HEK293 (cell line): Measurements from ENCODE around the gene DDX20.

ENCODE experiments used
- YY1 ChIP-seq: fragments of 450-650 bp; formaldehyde crosslinking; IDR thresholded peaks from 2 replicates; pipeline ENCODE4 v1.5.1; 2018; ENCODE audit warnings: missing biosample characterization, missing genetic modification characterization
- ZNF335 ChIP-seq: fragments of 450-650 bp; formaldehyde crosslinking; conservative IDR thresholded peaks from 2 replicates; pipeline ENCODE4 v1.5.1; 2016; ENCODE audit warnings: missing biosample characterization, missing genetic modification characterization
- ZNF423 ChIP-seq: fragments of 450-650 bp; formaldehyde crosslinking; IDR thresholded peaks from 2 replicates; pipeline ENCODE4 v1.5.1; 2016; ENCODE audit warnings: missing biosample characterization, missing genetic modification characterization
- TF ChIP-seq, protein P1 (sequence below): fragments of 450-650 bp; formaldehyde crosslinking; IDR thresholded peaks from 2 replicates; pipeline ENCODE4 v1.5.1; 2016; ENCODE audit warnings: missing biosample characterization, missing genetic modification characterization

- TF ChIP-seq YY1 (tag by site-specific recombination) = no peak
- TF ChIP-seq, protein P1, sequence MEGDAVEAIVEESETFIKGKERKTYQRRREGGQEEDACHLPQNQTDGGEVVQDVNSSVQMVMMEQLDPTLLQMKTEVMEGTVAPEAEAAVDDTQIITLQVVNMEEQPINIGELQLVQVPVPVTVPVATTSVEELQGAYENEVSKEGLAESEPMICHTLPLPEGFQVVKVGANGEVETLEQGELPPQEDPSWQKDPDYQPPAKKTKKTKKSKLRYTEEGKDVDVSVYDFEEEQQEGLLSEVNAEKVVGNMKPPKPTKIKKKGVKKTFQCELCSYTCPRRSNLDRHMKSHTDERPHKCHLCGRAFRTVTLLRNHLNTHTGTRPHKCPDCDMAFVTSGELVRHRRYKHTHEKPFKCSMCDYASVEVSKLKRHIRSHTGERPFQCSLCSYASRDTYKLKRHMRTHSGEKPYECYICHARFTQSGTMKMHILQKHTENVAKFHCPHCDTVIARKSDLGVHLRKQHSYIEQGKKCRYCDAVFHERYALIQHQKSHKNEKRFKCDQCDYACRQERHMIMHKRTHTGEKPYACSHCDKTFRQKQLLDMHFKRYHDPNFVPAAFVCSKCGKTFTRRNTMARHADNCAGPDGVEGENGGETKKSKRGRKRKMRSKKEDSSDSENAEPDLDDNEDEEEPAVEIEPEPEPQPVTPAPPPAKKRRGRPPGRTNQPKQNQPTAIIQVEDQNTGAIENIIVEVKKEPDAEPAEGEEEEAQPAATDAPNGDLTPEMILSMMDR = no peak
- no peak for TF ChIP-seq ZNF423
- no peak for TF ChIP-seq ZNF335 (tag by site-specific recombination)
Measured at GRCh38 chr1:111738133-111738435, 17.6 kb upstream of the DDX20 start.
